A673 (cell line): Measurements from ENCODE around the gene TRPM3. TPM values are rescaled to one million over a fixed set of nuclear protein-coding genes. Genes with fewer than 3 reads are reported as not detected.

ENCODE experiments used
- BruUV-seq: library from RNA; stranded (reverse); fragments of 400-500 nt; replicated peaks from 2 replicates; lab custom pipeline; 2021; lab: Mats Ljungman, UMichigan
- CTCF ChIA-PET: fragments of 300-600 bp; sonication (Branson Sonifier 250); formaldehyde crosslinking; loops from one replicate; lab custom pipeline; 2022; ENCODE audit warnings: antibody characterized with exemption; lab: Charles Lee
- POLR2A ChIA-PET: fragments of 300-600 bp; sonication (Branson Sonifier 250); formaldehyde crosslinking; loops from one replicate; lab custom pipeline; 2022; ENCODE audit warnings: antibody characterized with exemption; ENCODE audit not compliant: low non-redundant PET; lab: Charles Lee
- DNase-seq: peaks from one replicate; pipeline ENCODE4 v3.0.0-alpha.2; 2015; ENCODE audit warnings: low spot score
- H3K27ac ChIP-seq: fragments of 200-600 bp; sonication (generic); 2 replicates; pipeline ENCODE4 v1.5.1; 2016; ENCODE audit warnings: mixed run types, low read depth, mild to moderate bottlenecking, mixed read lengths, antibody characterized with exemption, low read length; ENCODE audit not compliant: poor library complexity, severe bottlenecking
- H3K27me3 ChIP-seq: fragments of 200-600 bp; sonication (generic); replicated peaks from 2 replicates; pipeline ENCODE4 v1.6.1; 2017; ENCODE audit warnings: mixed run types, low read depth, mild to moderate bottlenecking, mixed read lengths, antibody characterized with exemption, low read length; ENCODE audit not compliant: insufficient read depth, poor library complexity
- H3K36me3 ChIP-seq: fragments of 200-600 bp; sonication (generic); 2 replicates; pipeline ENCODE4 v1.6.1; 2016; ENCODE audit warnings: mixed run types, mild to moderate bottlenecking, mixed read lengths, antibody characterized with exemption, low read length; ENCODE audit not compliant: insufficient read depth, poor library complexity, severe bottlenecking
- H3K4me1 ChIP-seq: fragments of 200-600 bp; sonication (generic); 2 replicates; pipeline ENCODE4 v1.6.1; 2017; ENCODE audit warnings: mixed run types, mild to moderate bottlenecking, mixed read lengths, antibody characterized with exemption, low read length; ENCODE audit not compliant: insufficient read depth, poor library complexity, severe bottlenecking
- H3K4me3 ChIP-seq: fragments of 200-600 bp; sonication (generic); 2 replicates; pipeline ENCODE4 v1.5.1; 2016; ENCODE audit warnings: low read depth, mixed run types, mild to moderate bottlenecking, mixed read lengths, low read length; ENCODE audit not compliant: poor library complexity, severe bottlenecking
- H3K9me3 ChIP-seq: fragments of 200-600 bp; sonication (generic); 2 replicates; pipeline ENCODE4 v1.6.1; 2016; ENCODE audit warnings: mixed run types, low read depth, mild to moderate bottlenecking, mixed read lengths, antibody characterized with exemption, low read length; ENCODE audit not compliant: poor library complexity, severe bottlenecking
- EZH2 ChIP-seq: fragments of 200-600 bp; sonication (generic); IDR thresholded peaks from 2 replicates; pipeline ENCODE4 v1.6.1; 2017; ENCODE audit warnings: borderline replicate concordance, low read depth, mild to moderate bottlenecking, mixed read lengths, antibody characterized with exemption, low read length; ENCODE audit not compliant: poor library complexity, severe bottlenecking
- intact Hi-C: fragments of 100-400 bp; cut with micrococcal nuclease; formaldehyde crosslinking; loops from one replicate; pipeline ENCODE4 v1.10.0; 2022; ENCODE audit not compliant: unreplicated experiment
- total RNA-seq: library from RNA; stranded (reverse); gene quantifications from 2 replicates; pipeline ENCODE4 v1.2.3, GENCODE V29; 2021
- TF ChIP-seq, protein P1 (sequence below): fragments of 300-800, 200-600 bp; sonication (generic); conservative IDR thresholded peaks from 2 replicates; pipeline ENCODE4 v1.5.1; 2017; ENCODE audit warnings: low read depth, mild to moderate bottlenecking, antibody characterized with exemption, low read length, moderate library complexity, mixed read lengths

Gene TRPM3
- total RNA-seq, 1 experiment from 2014 or later, result not detected

DNA sequence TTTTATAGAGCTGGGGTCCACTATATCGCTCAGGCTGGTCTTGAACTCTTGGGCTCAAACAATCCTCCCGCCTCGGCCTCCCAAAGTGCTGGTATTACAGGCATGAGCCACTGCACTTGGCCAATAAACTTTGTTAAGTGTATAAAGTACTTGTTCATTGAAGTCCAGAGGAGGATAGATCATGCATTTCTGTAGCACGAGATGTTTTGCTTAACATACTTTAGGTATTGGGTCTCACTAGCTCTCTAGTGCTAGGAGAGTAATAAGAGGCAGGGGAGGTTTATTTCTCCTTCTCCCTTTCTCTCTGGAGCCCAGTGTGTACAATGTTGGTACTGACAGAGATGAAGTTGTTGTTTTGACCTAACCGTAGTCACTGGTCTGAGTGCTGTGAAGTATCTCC, 581.4 kb downstream of the TRPM3 start:
- H3K27ac ChIP-seq, result no peak overlapping the region

DNA sequence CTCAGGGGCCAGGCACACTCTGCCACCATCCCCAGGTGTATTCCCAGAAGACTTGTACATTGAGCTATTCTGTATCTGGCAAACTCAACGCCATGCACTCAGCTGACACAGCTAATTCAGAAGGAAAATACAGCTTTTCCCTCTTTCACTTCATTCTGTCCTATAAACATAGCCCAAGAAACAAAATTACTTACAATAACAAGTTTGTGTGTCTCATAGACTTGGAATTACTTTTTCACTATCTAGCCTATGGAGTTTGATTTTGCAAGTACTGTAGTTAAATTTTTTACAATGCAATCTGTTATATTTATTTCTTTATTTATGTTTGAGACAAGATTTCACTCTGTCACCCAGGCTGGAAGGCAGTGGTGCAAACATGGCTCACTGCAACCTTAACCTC, 581.9 kb downstream of the TRPM3 start:
- POLR2A ChIA-PET, result no interaction called here
- Histone ChIP-seq H3K9me3 (no peaks in the 10 kb centered on the region), H3K27ac (no peak overlapping the region), H3K27me3 (no peaks in the 10 kb centered on the region), H3K4me3 (no peak overlapping the region), H3K4me1 (no peaks in the 10 kb centered on the region), H3K36me3 (no peaks in the 10 kb centered on the region)
- CTCF ChIA-PET, result no interaction called here
- DNase-seq, result no peak
- intact Hi-C loops, result no loop called here
- no TSS peak for BruUV-seq
- TF ChIP-seq EZH2, result no peak
- TF ChIP-seq, protein P1, sequence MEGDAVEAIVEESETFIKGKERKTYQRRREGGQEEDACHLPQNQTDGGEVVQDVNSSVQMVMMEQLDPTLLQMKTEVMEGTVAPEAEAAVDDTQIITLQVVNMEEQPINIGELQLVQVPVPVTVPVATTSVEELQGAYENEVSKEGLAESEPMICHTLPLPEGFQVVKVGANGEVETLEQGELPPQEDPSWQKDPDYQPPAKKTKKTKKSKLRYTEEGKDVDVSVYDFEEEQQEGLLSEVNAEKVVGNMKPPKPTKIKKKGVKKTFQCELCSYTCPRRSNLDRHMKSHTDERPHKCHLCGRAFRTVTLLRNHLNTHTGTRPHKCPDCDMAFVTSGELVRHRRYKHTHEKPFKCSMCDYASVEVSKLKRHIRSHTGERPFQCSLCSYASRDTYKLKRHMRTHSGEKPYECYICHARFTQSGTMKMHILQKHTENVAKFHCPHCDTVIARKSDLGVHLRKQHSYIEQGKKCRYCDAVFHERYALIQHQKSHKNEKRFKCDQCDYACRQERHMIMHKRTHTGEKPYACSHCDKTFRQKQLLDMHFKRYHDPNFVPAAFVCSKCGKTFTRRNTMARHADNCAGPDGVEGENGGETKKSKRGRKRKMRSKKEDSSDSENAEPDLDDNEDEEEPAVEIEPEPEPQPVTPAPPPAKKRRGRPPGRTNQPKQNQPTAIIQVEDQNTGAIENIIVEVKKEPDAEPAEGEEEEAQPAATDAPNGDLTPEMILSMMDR, result no peak

More for the DNA sequence above, 581.4 kb downstream of the TRPM3 start:
- ChIA-PET POLR2A (no interaction called here), CTCF (no interaction called here)
- H3K36me3 ChIP-seq, result no peaks in the 10 kb centered on the region
- H3K9me3 ChIP-seq, result no peaks in the 10 kb centered on the region
- TF ChIP-seq EZH2, result no peak
- TF ChIP-seq, protein P1, result no peak
- BruUV-seq, result no TSS peak
- intact Hi-C loops, result no loop called here
- no peaks in the 10 kb centered on the region for H3K27me3 ChIP-seq
- H3K4me3 ChIP-seq, result no peak overlapping the region
- no peak for DNase-seq
- H3K4me1 ChIP-seq, result no peaks in the 10 kb centered on the region

DNA sequence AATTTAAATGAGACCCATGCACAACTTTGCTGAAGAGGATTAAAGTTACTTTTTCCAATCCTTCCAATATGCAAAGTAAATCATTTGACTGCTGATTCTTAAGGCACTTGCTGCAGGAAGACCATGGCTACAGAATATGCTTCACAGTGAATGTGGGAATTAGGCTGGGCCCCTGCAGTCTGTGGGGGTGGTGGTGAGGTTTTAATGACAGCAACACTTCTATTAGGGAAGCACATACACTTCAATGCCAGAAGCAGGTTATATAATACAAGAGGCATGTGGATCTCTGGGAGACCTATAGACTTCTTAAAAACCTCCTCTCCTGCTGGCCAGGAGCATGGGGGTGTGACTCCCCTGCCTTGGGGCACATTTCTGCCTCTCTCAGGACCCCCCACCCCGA, 582.4 kb downstream of the TRPM3 start:
- intact Hi-C loops, result no loop called here
- H3K4me1 ChIP-seq, result no peaks in the 10 kb centered on the region
- no peak for DNase-seq
- H3K27ac ChIP-seq, result no peak overlapping the region
- H3K4me3 ChIP-seq, result no peak overlapping the region
- no peaks in the 10 kb centered on the region for H3K27me3 ChIP-seq
- H3K9me3 ChIP-seq, result no peaks in the 10 kb centered on the region
- CTCF ChIA-PET, result no interaction called here
- no peak for TF ChIP-seq EZH2
- TF ChIP-seq, protein P1, result no peak
- no peaks in the 10 kb centered on the region for H3K36me3 ChIP-seq
- BruUV-seq, result no TSS peak
- POLR2A ChIA-PET, result no interaction called here
